GM21526 (cell line): ENCODE results near the gene NPLOC4.

Source experiments
- ATAC-seq: cut with Tn5 transposase; IDR thresholded peaks from one replicate; pipeline ENCODE4 v1.9.1; 2021; ENCODE audit warnings: moderate library complexity; ENCODE audit not compliant: unreplicated experiment, low FRiP score

Gene NPLOC4

DNA sequence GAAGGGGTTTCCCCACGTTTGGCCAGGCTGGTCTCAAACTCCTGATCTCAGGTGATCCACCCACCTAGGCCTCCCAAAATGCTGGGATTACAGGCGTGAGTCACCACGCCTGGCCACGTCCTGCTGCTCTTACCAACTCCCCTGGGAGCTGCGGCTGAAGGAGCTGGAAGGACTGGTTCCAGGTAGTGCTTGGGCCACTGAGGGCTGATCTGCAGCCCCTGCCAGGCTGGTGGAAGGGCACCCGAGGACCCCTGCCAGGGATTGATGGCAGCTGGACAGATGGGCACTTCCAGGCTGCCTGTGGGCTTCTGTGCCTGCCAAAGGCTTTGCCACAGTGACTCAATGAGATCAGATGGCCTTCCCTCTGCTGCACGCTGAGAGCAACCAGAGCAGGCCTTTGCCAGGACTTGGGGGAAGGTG lies 27.1 kb upstream of the NPLOC4 start:
- ATAC-seq: no peak

DNA sequence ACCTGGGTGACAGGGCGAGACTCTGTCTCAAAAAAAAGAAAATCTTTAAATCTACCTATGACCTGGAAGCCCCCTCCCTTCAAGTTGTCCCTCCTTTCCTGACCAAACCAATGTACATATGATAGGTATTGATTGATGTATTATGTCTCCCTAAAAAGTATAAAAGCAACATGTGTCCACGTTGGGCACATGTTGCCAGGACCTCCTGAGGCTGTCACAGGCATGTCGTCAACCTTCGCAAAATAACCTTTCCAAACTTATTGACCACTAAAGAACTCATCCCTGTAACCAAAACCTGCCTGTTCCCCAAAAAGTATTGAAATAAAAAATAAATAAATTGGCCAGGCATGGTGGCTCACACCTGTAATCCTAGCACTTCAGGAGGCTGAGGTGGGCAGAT lies 25.1 kb upstream of the NPLOC4 start:
- ATAC-seq: no peak

- no peak for ATAC-seq
These were observed 23.5 kb upstream of the NPLOC4 start for GRCh38 chr17:81660441-81660840.

GRCh38 chr17:81659038-81659437 lies 22.1 kb upstream of the NPLOC4 start:
- ATAC-seq: no peak

- ATAC-seq: no peak
These were observed 19.9 kb upstream of the NPLOC4 start for GRCh38 chr17:81656835-81657234.

DNA sequence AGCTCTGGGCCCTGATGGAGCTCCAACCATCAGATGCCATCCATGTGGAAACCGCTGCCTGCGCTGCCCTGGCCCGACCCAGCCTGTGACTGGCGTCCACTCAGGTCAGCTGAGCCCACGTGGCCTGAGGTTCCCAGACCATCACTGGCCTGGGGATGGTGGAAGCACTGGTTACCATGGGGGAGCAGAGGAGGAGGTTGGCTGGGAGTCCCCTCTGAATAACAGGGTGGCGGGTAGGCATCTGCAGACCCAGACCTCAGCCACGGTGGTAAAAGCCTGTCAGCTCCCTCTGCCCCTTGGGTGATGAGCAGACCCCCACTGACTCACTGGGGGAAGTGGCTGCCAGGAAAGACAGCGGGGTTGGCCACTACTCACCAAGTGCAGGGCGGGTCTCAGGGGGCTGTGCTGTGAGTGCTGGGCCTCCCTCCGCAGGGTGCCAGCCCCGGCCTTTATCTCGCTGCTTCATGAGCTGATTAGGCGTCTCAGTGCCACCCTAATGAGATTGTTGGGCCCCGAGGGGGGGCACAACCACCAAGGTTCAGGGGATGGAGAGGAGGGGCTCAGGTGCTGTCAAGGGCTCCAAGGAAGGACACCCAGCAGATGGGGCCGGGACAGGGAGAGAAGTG lies 19.3 kb upstream of the NPLOC4 start, which contains the start of gene PDE6G:
Gene PDE6G, minus strand, starts transcription at position 425 of the 626 bp plus-strand sequence. CDS start 3,237 bp downstream, outside the sequence.
- ATAC-seq: no peak

DNA sequence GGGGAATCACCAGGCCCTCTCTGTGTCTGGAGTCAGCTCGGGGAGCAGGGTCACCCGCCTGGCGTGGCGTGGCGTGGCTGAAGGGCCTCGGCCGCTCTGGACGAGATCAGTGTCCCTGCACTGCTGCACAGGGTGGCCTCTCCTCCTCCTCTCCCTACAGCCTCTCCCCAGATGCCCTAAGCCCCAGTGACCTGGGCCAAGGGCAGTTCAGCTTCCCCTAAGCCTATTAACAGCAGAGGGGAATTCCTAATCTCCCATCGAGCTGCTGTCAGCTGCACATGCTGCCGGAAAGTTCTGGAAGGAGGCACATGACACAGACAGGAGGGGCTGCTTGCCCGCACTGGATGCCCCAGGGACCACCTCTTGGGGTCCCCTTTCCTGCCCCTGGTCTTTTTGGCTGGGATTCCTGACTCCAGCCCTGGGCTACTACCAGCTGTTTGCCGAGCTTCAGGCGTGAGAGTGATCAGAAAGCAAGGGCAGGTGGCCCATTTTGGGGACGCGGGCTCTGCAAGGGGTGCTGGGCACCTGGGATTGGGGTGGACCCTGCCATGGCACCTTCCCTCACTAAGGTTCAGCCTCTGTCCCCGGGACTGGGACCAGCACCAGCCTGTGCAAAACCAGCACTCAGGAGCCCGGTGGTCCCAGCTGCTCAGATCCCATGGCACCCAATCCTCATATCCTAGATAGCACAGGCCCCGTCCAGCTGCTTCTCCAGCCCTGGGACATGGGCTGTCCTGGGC lies 18.6 kb upstream of the NPLOC4 start:
- ATAC-seq: no peak

DNA sequence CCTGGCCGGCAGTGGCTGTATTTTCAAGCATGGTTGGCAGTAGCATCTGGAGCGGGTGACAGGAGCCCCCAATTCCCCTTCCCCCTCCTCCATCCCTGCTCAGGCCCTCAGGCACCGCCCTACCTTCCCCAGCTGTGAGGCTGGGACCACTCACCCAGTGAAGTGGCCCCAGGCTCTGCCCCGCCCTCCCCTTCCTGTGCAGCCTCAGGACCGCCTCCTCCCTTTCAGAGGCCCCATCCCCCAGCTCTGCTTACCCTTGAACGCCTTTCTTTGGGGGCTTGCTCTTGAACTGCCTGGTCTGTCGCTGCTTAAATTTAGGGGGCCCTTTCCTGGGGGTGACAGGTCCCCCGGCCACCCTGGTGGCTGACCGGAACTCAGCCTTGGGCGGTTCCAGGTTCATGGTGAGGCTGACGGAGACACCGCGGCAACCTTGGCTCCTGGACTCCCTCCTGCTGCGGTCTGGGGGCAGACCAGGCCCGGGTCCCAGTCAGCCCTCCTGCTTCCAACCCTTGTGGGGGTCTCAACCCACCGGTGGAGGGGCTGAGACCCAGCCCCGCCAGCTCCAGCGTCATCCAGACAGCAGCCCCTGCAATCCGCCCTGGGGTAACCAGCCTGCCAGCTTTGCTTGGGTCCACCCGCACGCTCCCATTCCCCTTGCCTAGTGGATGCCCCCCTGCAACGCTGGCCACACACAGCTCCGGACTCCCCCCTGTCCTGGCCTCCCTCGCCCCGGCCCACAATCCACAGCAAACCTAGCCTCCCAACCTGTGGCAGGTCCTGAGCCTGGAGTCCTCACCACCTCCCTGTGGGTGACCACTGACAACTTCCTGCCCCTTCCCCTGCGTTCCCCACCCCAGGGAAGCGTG lies 16.2 kb upstream of the NPLOC4 start:
- ATAC-seq: no peak

DNA sequence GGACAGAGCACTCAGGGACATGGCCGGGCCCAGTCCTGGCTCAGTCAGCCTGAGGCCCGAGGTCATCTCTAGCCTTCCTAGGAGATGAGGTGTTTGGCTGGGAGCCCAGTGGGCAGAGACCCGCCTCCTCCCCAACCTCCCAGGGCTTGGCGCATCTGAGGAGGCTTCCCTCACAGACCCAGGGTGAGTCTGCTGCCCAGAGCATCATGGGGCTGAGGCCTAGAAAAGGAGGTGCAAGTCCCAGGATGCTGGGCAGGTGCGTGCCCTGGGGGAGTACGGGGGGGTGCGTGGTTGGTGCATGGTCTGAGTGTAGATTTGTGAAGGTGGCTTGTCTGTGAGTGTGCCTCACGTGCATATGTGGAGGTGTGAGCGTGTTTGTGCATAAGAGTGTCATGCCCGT lies 14.8 kb upstream of the NPLOC4 start:
- ATAC-seq: no peak

- ATAC-seq: no peak
These were observed 14.0 kb upstream of the NPLOC4 start for GRCh38 chr17:81650951-81651350.

DNA sequence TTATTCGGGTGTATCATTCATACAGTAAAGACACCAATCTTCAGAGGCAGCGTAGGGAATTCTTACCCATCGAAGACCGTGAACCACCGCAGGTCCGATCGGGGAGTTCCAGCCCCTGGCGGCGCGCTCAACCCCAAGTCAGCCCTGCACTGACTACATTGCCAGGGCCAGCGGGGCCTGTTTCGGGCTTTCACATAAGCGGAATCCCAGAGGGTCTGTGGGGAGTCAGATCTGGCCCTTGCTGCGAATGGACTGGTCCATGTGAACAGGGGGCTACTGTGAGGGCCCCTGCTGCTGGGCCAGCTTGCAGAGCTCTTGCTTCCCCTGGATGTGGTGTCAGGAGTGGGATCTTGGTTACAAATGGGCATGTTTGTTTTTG lies 11.8 kb upstream of the NPLOC4 start:
- ATAC-seq: no peak

- ATAC-seq: no peak
These were observed 11.2 kb upstream of the NPLOC4 start for GRCh38 chr17:81648013-81648706.

GRCh38 chr17:81647640-81648012 lies 10.7 kb upstream of the NPLOC4 start:
- no peak for ATAC-seq

DNA sequence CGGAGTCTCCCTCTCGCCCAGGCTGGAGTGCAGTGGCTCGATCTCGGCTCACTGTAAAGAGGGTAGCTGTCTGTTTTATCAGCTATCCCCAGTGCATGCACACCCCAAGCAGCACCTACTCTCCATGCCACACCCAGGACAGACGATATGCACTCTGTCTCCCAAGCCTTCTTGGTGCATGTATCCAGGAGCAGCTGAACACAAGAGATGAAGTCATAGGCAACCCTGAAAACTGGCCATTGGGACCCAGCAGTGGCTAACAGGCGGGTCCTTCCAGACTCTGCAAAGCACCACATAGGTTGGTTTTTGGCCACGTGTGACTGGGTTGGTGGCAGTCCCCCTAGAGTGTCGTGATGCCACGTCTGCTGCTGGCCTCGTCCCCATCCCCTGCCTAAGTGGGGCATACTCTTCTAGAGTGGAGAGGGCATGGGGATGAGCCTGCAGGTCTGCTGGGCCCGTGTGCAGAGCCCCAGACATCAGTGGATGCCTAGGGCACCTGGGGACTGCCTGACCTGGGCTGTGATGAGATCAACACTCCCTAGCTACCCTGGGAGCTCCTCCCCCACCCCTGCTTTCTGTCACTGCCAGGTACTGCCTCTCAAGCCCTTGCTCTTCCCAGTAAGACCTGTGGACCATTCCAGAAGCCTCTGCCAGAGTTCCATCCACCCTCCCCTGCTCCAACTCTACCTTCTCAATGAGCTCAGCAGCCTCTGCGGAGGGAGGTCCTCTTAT lies 10.1 kb upstream of the NPLOC4 start:
- ATAC-seq: no peak

- ATAC-seq: no peak
These were observed 8.4 kb upstream of the NPLOC4 start for GRCh38 chr17:81644976-81645952.

GRCh38 chr17:81644496-81644895 lies 7.6 kb upstream of the NPLOC4 start:
- ATAC-seq: no peak

DNA sequence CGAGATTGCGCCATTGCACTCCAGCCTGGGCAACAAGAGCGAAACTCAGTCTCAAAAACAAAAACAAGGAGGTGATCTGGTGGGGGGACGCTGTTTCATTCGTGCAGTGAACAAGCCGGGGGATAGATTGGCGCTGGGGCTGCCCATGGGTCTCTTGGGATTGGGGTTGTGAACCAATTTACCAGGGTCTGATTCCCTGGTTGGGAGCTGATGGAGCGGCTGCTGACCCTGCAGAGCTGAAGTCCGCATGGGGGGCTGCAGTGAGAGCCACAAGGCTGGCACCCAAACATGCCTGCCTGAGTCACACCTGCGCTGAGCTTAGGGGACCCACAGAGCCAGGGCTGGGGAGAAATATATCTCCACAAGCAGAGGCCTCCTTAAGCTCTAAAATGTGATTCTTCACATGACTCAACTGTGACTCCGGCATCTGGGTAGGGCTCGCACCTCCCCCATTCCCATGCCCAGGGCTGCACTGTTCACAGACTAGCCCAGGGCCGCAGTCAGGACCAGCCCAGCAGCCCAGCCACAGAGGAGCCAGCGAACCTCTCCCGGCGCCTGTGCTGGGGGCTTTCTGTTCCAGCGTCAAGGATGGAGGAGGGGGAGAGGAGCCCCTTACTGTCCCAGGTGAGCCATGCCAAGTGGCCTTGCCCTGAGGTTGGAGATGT lies 5.0 kb upstream of the NPLOC4 start:
- ATAC-seq: no peak

- no peak for ATAC-seq
These were observed 3.1 kb upstream of the NPLOC4 start for GRCh38 chr17:81640011-81640410.
